ENCODE data around the gene SYTL4. TPM values are rescaled to one million over a fixed set of nuclear protein-coding genes. Genes with fewer than 3 reads are reported as not detected.

SYTL4 gene
- polyA plus RNA-seq, 2 donors = 6.2 to 6.7 TPM

GRCh38 chrX:100696699-100697351 lies 35.1 kb downstream of the SYTL4 start:
- Histone ChIP-seq H3K36me3 (ENCODE audit: control insufficient read depth in 2 of 2, insufficient read depth in 2 of 2, low read length in 1 of 2) (no peaks in the 10 kb centered on the region), H3K27me3 (ENCODE audit: control insufficient read depth in 1 of 2, insufficient read depth in 2 of 2, low read length in 2 of 2) (peaks cover 0 to 4% of the 10 kb centered on the region in 2 donors), H3K4me1 (ENCODE audit: control insufficient read depth in 2 of 2, insufficient read depth in 2 of 2, low read length in 1 of 2) (no peaks in the 10 kb centered on the region), H3K9me3 (ENCODE audit: control insufficient read depth in 2 of 2, insufficient read depth in 1 of 2, low read depth in 1 of 2, low read length in 1 of 2) (no peaks in the 10 kb centered on the region), H3K27ac (ENCODE audit: low read depth in 2 of 2, low read length in 1 of 2) (no peak overlapping the region), H3K4me3 (ENCODE audit: low read depth in 1 of 2, low read length in 2 of 2) (no peak overlapping the region)
- WGBS, 2 donors = 68 to 72% methylated on average over 3 of the region's 3 CpGs

- Histone ChIP-seq H3K27ac (ENCODE audit: low read depth in 2 of 2, low read length in 1 of 2) (no peak overlapping the region), H3K9me3 (ENCODE audit: control insufficient read depth in 2 of 2, insufficient read depth in 1 of 2, low read depth in 1 of 2, low read length in 1 of 2) (no peaks in the 10 kb centered on the region), H3K4me3 (ENCODE audit: low read depth in 1 of 2, low read length in 2 of 2) (no peak overlapping the region), H3K4me1 (ENCODE audit: control insufficient read depth in 2 of 2, insufficient read depth in 2 of 2, low read length in 1 of 2) (no peaks in the 10 kb centered on the region), H3K27me3 (ENCODE audit: control insufficient read depth in 1 of 2, insufficient read depth in 2 of 2, low read length in 2 of 2) (peaks cover 0 to 2% of the 10 kb centered on the region in 2 donors), H3K36me3 (ENCODE audit: control insufficient read depth in 2 of 2, insufficient read depth in 2 of 2, low read length in 1 of 2) (no peaks in the 10 kb centered on the region)
- 54 to 63% methylated on average over 4 of the region's 4 CpGs for WGBS, 2 donors
Observed at GRCh38 chrX:100695991-100696390, 35.9 kb downstream of the SYTL4 start.

DNA sequence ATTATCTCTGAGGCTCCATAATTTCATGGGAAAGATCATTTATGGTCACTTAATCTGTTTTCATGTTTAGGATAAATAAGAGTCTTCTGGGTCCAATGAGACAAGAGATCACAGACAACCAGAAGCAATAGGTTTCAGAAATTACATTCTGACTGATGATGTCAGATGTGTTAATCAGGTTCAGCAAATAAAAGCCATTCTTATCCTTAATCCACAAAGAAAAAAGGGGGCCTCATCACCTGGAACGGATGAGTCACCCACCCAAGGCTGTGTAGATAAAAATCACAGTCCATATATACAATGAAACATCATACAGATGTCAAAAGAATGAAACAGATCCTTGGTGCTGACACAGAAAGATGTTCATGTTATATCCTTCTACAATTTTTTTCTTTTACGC lies 36.6 kb downstream of the SYTL4 start:
- WGBS, 2 donors = 61 to 65% methylated on average over 2 of the region's 2 CpGs
- H3K4me1 ChIP-seq (ENCODE audit: control insufficient read depth in 2 of 2, insufficient read depth in 2 of 2, low read length in 1 of 2) = no peaks in the 10 kb centered on the region

GRCh38 chrX:100687546-100687945 lies 44.4 kb downstream of the SYTL4 start:
- Histone ChIP-seq H3K4me1 (ENCODE audit: control insufficient read depth in 2 of 2, insufficient read depth in 2 of 2, low read length in 1 of 2) (no peaks in the 10 kb centered on the region), H3K9me3 (ENCODE audit: control insufficient read depth in 2 of 2, insufficient read depth in 1 of 2, low read depth in 1 of 2, low read length in 1 of 2) (no peaks in the 10 kb centered on the region), H3K27me3 (ENCODE audit: control insufficient read depth in 1 of 2, insufficient read depth in 2 of 2, low read length in 2 of 2) (no peaks in the 10 kb centered on the region), H3K4me3 (ENCODE audit: low read depth in 1 of 2, low read length in 2 of 2) (no peak overlapping the region), H3K36me3 (ENCODE audit: control insufficient read depth in 2 of 2, insufficient read depth in 2 of 2, low read length in 1 of 2) (no peaks in the 10 kb centered on the region), H3K27ac (ENCODE audit: low read depth in 2 of 2, low read length in 1 of 2) (no peak overlapping the region)
- 52 to 76% methylated on average over 2 of the region's 2 CpGs for WGBS, 2 donors

More for the DNA sequence above, 36.6 kb downstream of the SYTL4 start:
- H3K27ac ChIP-seq (ENCODE audit: low read depth in 2 of 2, low read length in 1 of 2) = no peak overlapping the region
- H3K9me3 ChIP-seq (ENCODE audit: control insufficient read depth in 2 of 2, insufficient read depth in 1 of 2, low read depth in 1 of 2, low read length in 1 of 2) = no peaks in the 10 kb centered on the region
- H3K36me3 ChIP-seq (ENCODE audit: control insufficient read depth in 2 of 2, insufficient read depth in 2 of 2, low read length in 1 of 2) = no peaks in the 10 kb centered on the region
- H3K4me3 ChIP-seq (ENCODE audit: low read depth in 1 of 2, low read length in 2 of 2) = no peak overlapping the region
- H3K27me3 ChIP-seq (ENCODE audit: control insufficient read depth in 1 of 2, insufficient read depth in 2 of 2, low read length in 2 of 2) = peaks cover 0 to 2% of the 10 kb centered on the region in 2 donors

DNA sequence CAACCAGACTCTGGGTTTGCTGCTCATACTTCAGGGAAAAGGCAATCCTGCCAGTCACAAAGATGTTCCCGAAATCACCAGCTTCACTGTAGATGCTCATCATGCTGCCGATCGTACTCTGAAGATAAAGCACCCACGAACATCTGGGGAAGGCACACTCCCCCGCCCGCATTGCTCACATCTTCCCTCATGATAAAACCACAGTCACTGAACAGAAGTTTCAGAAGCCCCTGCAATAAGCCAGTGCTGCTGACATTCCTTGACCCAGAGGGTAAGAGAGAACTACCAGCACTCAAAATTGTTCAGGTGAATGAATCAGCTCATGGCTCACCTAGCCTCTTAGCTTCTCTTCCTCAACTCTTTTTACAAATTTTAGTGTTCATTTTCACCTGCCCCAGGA lies 44.8 kb downstream of the SYTL4 start:
- Histone ChIP-seq H3K4me3 (ENCODE audit: low read depth in 1 of 2, low read length in 2 of 2) (no peak overlapping the region), H3K27ac (ENCODE audit: low read depth in 2 of 2, low read length in 1 of 2) (no peak overlapping the region), H3K27me3 (ENCODE audit: control insufficient read depth in 1 of 2, insufficient read depth in 2 of 2, low read length in 2 of 2) (no peaks in the 10 kb centered on the region), H3K4me1 (ENCODE audit: control insufficient read depth in 2 of 2, insufficient read depth in 2 of 2, low read length in 1 of 2) (no peaks in the 10 kb centered on the region), H3K36me3 (ENCODE audit: control insufficient read depth in 2 of 2, insufficient read depth in 2 of 2, low read length in 1 of 2) (no peaks in the 10 kb centered on the region), H3K9me3 (ENCODE audit: control insufficient read depth in 2 of 2, insufficient read depth in 1 of 2, low read depth in 1 of 2, low read length in 1 of 2) (no peaks in the 10 kb centered on the region)
- WGBS, 2 donors = 75 to 78% methylated on average over 6 of the region's 6 CpGs

DNA sequence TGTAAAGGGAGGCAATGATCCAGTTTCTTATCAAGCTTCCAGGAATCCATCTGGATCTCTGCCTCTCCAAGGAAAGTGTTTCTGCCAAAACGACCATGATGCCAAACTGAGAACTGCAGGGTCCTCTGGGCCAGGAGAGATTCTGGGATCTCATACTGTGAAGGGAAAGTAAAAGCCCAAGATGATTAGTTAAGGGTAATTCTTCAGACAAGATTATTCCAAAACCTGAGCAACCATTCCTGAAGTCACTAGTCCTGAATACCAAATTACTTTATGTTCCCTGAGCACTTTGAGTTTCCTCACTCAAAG lies 46.0 kb downstream of the SYTL4 start:
- no peaks in the 10 kb centered on the region for H3K36me3 ChIP-seq (ENCODE audit: control insufficient read depth in 2 of 2, insufficient read depth in 2 of 2, low read length in 1 of 2)
- no peaks in the 10 kb centered on the region for H3K9me3 ChIP-seq (ENCODE audit: control insufficient read depth in 2 of 2, insufficient read depth in 1 of 2, low read depth in 1 of 2, low read length in 1 of 2)
- no peaks in the 10 kb centered on the region for H3K4me1 ChIP-seq (ENCODE audit: control insufficient read depth in 2 of 2, insufficient read depth in 2 of 2, low read length in 1 of 2)
- no peak overlapping the region for H3K4me3 ChIP-seq (ENCODE audit: low read depth in 1 of 2, low read length in 2 of 2)
- no peaks in the 10 kb centered on the region for H3K27me3 ChIP-seq (ENCODE audit: control insufficient read depth in 1 of 2, insufficient read depth in 2 of 2, low read length in 2 of 2)
- no peak overlapping the region for H3K27ac ChIP-seq (ENCODE audit: low read depth in 2 of 2, low read length in 1 of 2)
- WGBS, 2 donors = 13 to 25% methylated on average over 1 of the region's 1 CpG

DNA sequence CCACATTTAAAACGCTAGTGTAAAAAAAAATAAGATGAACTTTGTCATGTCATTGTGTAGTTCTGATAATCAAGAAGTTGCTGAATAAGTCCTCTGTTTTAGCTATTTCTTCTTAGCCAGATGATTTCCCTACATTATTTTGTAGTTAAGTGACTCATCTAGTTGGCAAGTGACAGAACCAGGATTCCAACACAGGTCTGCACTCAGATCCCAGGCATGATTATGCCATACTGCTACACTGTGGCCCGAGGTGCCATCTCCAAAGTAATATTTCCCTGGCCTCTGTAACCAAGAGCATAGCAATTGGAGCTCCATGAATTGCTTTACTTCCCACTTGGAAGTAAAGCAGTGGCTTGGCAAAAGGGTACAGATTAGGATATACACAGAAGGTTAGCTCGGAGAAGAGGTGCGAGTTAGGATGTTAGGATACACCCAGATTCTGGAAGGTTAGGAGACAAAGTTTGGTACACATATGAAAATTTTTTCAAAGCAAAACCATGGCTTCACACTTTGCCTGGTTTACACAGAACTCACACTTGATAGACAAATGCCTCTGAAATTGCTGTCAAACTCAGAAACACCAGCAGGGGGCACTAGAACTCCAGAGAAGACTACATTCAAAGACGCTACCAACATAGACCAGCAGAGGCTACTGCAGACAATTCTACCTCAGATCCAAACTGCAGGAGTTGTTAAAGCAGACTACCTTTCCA lies 46.5 kb downstream of the SYTL4 start:
- Histone ChIP-seq H3K4me3 (ENCODE audit: low read depth in 1 of 2, low read length in 2 of 2) (no peak overlapping the region), H3K36me3 (ENCODE audit: control insufficient read depth in 2 of 2, insufficient read depth in 2 of 2, low read length in 1 of 2) (no peaks in the 10 kb centered on the region), H3K27me3 (ENCODE audit: control insufficient read depth in 1 of 2, insufficient read depth in 2 of 2, low read length in 2 of 2) (no peaks in the 10 kb centered on the region), H3K27ac (ENCODE audit: low read depth in 2 of 2, low read length in 1 of 2) (no peak overlapping the region), H3K9me3 (ENCODE audit: control insufficient read depth in 2 of 2, insufficient read depth in 1 of 2, low read depth in 1 of 2, low read length in 1 of 2) (no peaks in the 10 kb centered on the region), H3K4me1 (ENCODE audit: control insufficient read depth in 2 of 2, insufficient read depth in 2 of 2, low read length in 1 of 2) (no peaks in the 10 kb centered on the region)
- 27 to 29% methylated on average over 5 of the region's 5 CpGs for WGBS, 2 donors

DNA sequence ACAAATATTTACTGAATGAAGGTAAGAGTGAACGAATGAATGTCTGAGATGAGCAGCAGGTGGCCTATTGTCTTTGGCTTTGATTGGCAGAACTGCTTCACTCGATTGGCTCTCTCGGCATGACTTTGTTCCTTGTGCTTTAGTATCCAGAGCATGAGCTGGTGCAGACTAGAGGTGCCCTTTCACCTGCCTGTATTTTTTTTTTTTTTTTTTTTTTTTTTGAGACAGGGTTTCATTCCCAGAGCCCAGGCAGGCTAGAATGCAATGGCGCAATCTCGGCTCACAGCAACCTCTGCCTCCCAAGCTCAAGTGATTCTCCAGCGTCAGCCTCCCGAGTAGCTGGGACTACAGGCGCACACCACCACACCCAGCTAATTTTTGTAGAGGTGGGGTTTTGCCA lies 49.0 kb downstream of the SYTL4 start:
- no peak overlapping the region for H3K27ac ChIP-seq (ENCODE audit: low read depth in 2 of 2, low read length in 1 of 2)
- 87 to 94% methylated on average over 8 of the region's 8 CpGs for WGBS, 2 donors
- H3K9me3 ChIP-seq (ENCODE audit: control insufficient read depth in 2 of 2, insufficient read depth in 1 of 2, low read depth in 1 of 2, low read length in 1 of 2) = no peaks in the 10 kb centered on the region
- H3K27me3 ChIP-seq (ENCODE audit: control insufficient read depth in 1 of 2, insufficient read depth in 2 of 2, low read length in 2 of 2) = no peaks in the 10 kb centered on the region
- H3K36me3 ChIP-seq (ENCODE audit: control insufficient read depth in 2 of 2, insufficient read depth in 2 of 2, low read length in 1 of 2) = no peaks in the 10 kb centered on the region
- H3K4me3 ChIP-seq (ENCODE audit: low read depth in 1 of 2, low read length in 2 of 2) = no peak overlapping the region
- no peaks in the 10 kb centered on the region for H3K4me1 ChIP-seq (ENCODE audit: control insufficient read depth in 2 of 2, insufficient read depth in 2 of 2, low read length in 1 of 2)

- Histone ChIP-seq H3K27me3 (ENCODE audit: control insufficient read depth in 1 of 2, insufficient read depth in 2 of 2, low read length in 2 of 2) (no peaks in the 10 kb centered on the region), H3K9me3 (ENCODE audit: control insufficient read depth in 2 of 2, insufficient read depth in 1 of 2, low read depth in 1 of 2, low read length in 1 of 2) (no peaks in the 10 kb centered on the region), H3K4me1 (ENCODE audit: control insufficient read depth in 2 of 2, insufficient read depth in 2 of 2, low read length in 1 of 2) (no peaks in the 10 kb centered on the region), H3K36me3 (ENCODE audit: control insufficient read depth in 2 of 2, insufficient read depth in 2 of 2, low read length in 1 of 2) (no peaks in the 10 kb centered on the region), H3K27ac (ENCODE audit: low read depth in 2 of 2, low read length in 1 of 2) (no peak overlapping the region), H3K4me3 (ENCODE audit: low read depth in 1 of 2, low read length in 2 of 2) (no peak overlapping the region)
- 65 to 84% methylated on average over 3 of the region's 3 CpGs for WGBS, 2 donors
Observed at GRCh38 chrX:100681599-100681998, 50.3 kb downstream of the SYTL4 start.

- H3K4me1 ChIP-seq (ENCODE audit: control insufficient read depth in 2 of 2, insufficient read depth in 2 of 2, low read length in 1 of 2) = no peaks in the 10 kb centered on the region
- H3K36me3 ChIP-seq (ENCODE audit: control insufficient read depth in 2 of 2, insufficient read depth in 2 of 2, low read length in 1 of 2) = no peaks in the 10 kb centered on the region
- H3K4me3 ChIP-seq (ENCODE audit: low read depth in 1 of 2, low read length in 2 of 2) = no peak overlapping the region
- H3K27me3 ChIP-seq (ENCODE audit: control insufficient read depth in 1 of 2, insufficient read depth in 2 of 2, low read length in 2 of 2) = no peaks in the 10 kb centered on the region
- WGBS, 2 donors = 43 to 51% methylated on average over 2 of the region's 2 CpGs
- no peak overlapping the region for H3K27ac ChIP-seq (ENCODE audit: low read depth in 2 of 2, low read length in 1 of 2)
- H3K9me3 ChIP-seq (ENCODE audit: control insufficient read depth in 2 of 2, insufficient read depth in 1 of 2, low read depth in 1 of 2, low read length in 1 of 2) = no peaks in the 10 kb centered on the region
Observed at GRCh38 chrX:100680756-100681155, 51.2 kb downstream of the SYTL4 start.
